Testis (tissue), 3 donors: ENCODE data around the gene ZMYM5. TPM values are rescaled to one million over a fixed set of nuclear protein-coding genes. Genes with fewer than 3 reads are reported as not detected.

Experiments
- DNase-seq: peaks from one replicate; pipeline ENCODE4 v3.0.0-alpha.2; 2019
- H3K27ac ChIP-seq, 2 donors: fragments of 200-600 bp; sonication (generic); one replicate each; pipeline ENCODE4 v1.5.1; 2019
- H3K27me3 ChIP-seq: fragments of 200-600 bp; sonication (generic); one replicate; pipeline ENCODE4 v1.5.1; 2019
- H3K36me3 ChIP-seq: fragments of 200-600 bp; sonication (generic); one replicate; pipeline ENCODE4 v1.5.1; 2017; ENCODE audit warnings: low read depth; ENCODE audit errors: missing control alignments
- H3K4me1 ChIP-seq: fragments of 200-600 bp; sonication (generic); one replicate; pipeline ENCODE4 v1.5.1; 2019
- H3K4me3 ChIP-seq, 2 donors: fragments of 200-600 bp; sonication (generic); one replicate each; pipeline ENCODE4 v1.5.1; 2017 to 2019
- H3K9me3 ChIP-seq: fragments of 200-600 bp; sonication (generic); one replicate; pipeline ENCODE4 v1.5.1; 2017
- POLR2A ChIP-seq: fragments of 450-650 bp; IDR thresholded peaks from one replicate; pipeline ENCODE4 v1.6.1; 2017; ENCODE audit warnings: antibody characterized with exemption, mild to moderate bottlenecking, moderate library complexity
- WGBS, 2 donors: methylation state at CpG; one replicate each; pipeline ENCODE4 v1.1.5; 2018; 5-methylcytosine and 5-hydroxymethylcytosine counted together
- intact Hi-C: fragments of 100-400 bp; cut with DNase I; formaldehyde crosslinking; loops from one replicate; pipeline ENCODE4 v1.15.1; 2023; ENCODE audit warnings: low total_unique reads
- polyA plus RNA-seq: library from polyadenylated mRNA; stranded (reverse); fragments of 350-450 nt; fragmentation: Illumina TruSeq; extraction: RNeasy Lipid Tissue Mini Kit (QIAGEN cat#74804); gene quantifications from one replicate; pipeline ENCODE4 v1.2.3, GENCODE V29; 2014; ENCODE audit warnings: low read depth, low replicate concordance; ENCODE audit not compliant: insufficient read depth
- total RNA-seq, 2 donors: library from RNA; depleted of rRNA; stranded (reverse); fragments of >200 nt; gene quantifications; one replicate each; pipeline ENCODE4 v1.2.3, GENCODE V29; 2016
- TF ChIP-seq, protein P1 (sequence below), 3 experiments: fragments of 450-650 bp in 2 of 3; fragments of 200-600 bp in 1 of 3; sonication (generic) in 1 of 3; IDR thresholded peaks; one replicate each; pipeline ENCODE4 v1.5.1; 2016 to 2019; ENCODE audit warnings: antibody characterized with exemption in 3 of 3, mild to moderate bottlenecking in 2 of 3, moderate library complexity in 1 of 3

The ZMYM5 gene
- total and polyA plus RNA-seq, 3 donors from 2014 or later: 29.4 to 37.1 (median 29.5) TPM

DNA sequence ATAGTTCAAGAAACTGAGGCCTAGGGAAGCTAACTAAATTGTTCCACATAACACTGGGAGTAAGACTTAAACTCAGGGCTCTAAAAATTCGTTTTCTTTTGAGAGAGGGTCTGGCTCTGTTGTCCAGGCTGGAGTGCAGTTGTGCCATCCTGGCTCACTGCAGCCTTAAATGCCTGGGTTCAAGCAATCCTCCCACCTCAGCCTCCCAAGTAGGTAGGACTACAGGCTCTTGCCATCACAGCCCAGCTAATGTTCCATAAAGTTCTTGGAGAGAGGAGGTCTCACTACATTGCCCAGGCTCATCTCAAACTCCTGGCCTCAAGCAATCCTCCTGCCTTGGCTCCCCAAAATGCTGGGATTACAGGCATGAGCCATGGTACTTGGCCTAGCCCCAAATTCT is 10.7 kb downstream of the ZMYM5 start:
- DNase-seq: no peak
- no peak overlapping the region for H3K27ac ChIP-seq
- H3K27me3 ChIP-seq: no peaks in the 10 kb centered on the region
- H3K4me3 ChIP-seq: no peak overlapping the region
- 86 to 96% methylated on average over 1 of the region's 1 CpG for WGBS, 2 donors
- H3K9me3 ChIP-seq: no peaks in the 10 kb centered on the region
- intact Hi-C loops: no loop called here
- no peaks in the 10 kb centered on the region for H3K36me3 ChIP-seq
- TF ChIP-seq, protein P1, sequence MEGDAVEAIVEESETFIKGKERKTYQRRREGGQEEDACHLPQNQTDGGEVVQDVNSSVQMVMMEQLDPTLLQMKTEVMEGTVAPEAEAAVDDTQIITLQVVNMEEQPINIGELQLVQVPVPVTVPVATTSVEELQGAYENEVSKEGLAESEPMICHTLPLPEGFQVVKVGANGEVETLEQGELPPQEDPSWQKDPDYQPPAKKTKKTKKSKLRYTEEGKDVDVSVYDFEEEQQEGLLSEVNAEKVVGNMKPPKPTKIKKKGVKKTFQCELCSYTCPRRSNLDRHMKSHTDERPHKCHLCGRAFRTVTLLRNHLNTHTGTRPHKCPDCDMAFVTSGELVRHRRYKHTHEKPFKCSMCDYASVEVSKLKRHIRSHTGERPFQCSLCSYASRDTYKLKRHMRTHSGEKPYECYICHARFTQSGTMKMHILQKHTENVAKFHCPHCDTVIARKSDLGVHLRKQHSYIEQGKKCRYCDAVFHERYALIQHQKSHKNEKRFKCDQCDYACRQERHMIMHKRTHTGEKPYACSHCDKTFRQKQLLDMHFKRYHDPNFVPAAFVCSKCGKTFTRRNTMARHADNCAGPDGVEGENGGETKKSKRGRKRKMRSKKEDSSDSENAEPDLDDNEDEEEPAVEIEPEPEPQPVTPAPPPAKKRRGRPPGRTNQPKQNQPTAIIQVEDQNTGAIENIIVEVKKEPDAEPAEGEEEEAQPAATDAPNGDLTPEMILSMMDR (IDR thresholded peaks at IDR 0.05): no peak
- no peaks in the 10 kb centered on the region for H3K4me1 ChIP-seq

DNA sequence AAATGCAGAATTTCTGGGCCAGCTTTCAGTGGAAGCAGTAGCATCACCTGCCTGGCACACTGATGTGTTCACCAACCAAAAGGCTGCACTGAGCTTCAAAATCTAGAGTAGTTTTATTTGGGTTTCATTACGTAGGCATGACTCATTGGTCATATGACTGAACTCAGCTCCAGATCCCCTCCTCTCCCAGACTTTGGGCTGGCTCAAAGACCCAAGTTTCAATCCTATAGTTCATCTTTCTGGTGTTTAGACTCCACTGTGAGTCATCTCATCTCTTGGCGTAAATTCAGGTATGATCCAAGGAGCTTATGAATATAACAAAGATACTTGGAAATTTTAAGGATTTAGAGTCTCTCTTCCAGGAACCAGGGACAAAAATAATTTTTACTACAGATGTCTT is 17.7 kb downstream of the ZMYM5 start:
- Histone ChIP-seq H3K4me3 (no peak overlapping the region), H3K9me3 (no peaks in the 10 kb centered on the region), H3K27ac (no peak overlapping the region), H3K36me3 (no peaks in the 10 kb centered on the region), H3K4me1 (no peaks in the 10 kb centered on the region), H3K27me3 (no peaks in the 10 kb centered on the region)
- TF ChIP-seq, protein P1 (IDR thresholded peaks at IDR 0.05): no peak
- no peak for TF ChIP-seq POLR2A
- WGBS, 2 donors: 59 to 84% methylated on average over 2 of the region's 2 CpGs
- intact Hi-C loops: no loop called here
- DNase-seq: no peak

DNA sequence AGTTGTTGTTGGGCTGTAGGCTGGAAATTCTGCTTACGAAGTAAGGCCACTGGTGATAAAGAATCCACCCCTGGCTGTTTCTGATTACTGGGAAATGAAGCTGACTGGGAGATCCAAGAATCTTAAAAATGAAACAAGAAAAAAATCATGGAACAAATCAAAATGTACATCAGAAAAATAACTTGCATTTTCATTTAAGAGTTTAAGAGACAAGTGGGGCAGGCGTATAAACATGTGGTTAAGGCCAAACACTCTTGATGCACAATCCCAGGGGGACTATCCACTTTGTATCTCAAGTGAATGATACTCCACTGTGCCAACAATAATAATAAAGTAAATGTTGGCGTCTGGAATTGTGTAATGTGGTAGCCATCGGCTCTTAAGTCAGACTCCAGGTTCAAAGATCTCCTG is 24.6 kb downstream of the ZMYM5 start:
- H3K4me3 ChIP-seq: no peak overlapping the region
- no peaks in the 10 kb centered on the region for H3K9me3 ChIP-seq
- peaks cover 7% of the 10 kb centered on the region for H3K4me1 ChIP-seq
- TF ChIP-seq, protein P1 (IDR thresholded peaks at IDR 0.05): no peak
- TF ChIP-seq POLR2A: no peak
- peak overlapping the region in 1 of 2 donors; percentile 17 for H3K27ac ChIP-seq
- WGBS, 2 donors: 47 to 58% methylated on average over 4 of the region's 4 CpGs
- H3K36me3 ChIP-seq: no peaks in the 10 kb centered on the region
- intact Hi-C loops: no loop called here
- no peaks in the 10 kb centered on the region for H3K27me3 ChIP-seq
- DNase-seq: no peak

DNA sequence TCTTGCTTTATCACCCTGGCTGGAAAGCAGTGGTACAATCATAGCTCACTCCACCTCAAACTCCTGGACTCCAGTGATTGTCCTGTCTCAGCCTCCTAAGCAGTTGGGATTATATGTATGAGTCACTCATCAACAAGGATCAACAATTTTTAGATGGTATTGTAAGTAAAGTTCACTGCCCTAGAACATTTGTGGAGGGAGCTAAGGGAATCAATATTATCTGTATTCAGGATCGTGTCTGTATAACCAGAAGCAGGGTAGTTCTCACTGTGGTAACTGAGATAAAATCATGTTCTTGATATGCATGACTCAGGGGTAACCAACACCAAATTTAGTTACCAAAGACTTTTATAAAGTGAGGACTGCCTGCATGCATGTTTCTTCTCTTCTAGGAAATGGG is 27.0 kb downstream of the ZMYM5 start:
- WGBS, 2 donors: 75 to 92% methylated on average over 1 of the region's 1 CpG
- DNase-seq: no peak
- Histone ChIP-seq H3K27ac (no peak overlapping the region), H3K36me3 (no peaks in the 10 kb centered on the region), H3K4me1 (peaks cover 7% of the 10 kb centered on the region), H3K9me3 (no peaks in the 10 kb centered on the region), H3K4me3 (no peak overlapping the region), H3K27me3 (no peaks in the 10 kb centered on the region)
- TF ChIP-seq, protein P1 (IDR thresholded peaks at IDR 0.05): no peak
- TF ChIP-seq POLR2A: no peak
- intact Hi-C loops: no loop called here

DNA sequence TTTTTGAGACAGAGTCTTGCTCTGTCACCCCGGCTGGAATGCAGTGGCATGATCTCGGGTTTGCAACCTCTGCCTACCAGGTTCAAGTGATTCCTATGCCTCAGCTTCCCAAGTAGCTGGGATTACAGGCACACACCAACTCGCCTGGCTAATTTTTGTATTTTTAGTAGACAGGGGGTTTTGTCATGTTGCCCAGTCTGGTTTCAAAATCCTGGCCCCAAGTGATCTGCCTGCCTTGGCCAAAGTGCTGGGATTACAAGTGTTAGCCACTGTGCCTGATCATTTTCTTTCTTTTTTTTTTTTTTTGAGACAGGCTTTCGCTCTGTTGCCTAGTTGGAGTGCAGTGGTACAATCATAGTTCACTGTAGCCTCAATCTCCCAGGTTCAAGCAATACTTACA is 28.7 kb downstream of the ZMYM5 start:
- Histone ChIP-seq H3K27ac (no peak overlapping the region), H3K36me3 (no peaks in the 10 kb centered on the region), H3K4me1 (peaks cover 7% of the 10 kb centered on the region), H3K9me3 (no peaks in the 10 kb centered on the region), H3K27me3 (no peaks in the 10 kb centered on the region), H3K4me3 (no peak overlapping the region)
- DNase-seq: no peak
- no peak for TF ChIP-seq POLR2A
- TF ChIP-seq, protein P1 (IDR thresholded peaks at IDR 0.05): no peak
- WGBS, 2 donors: 88 to 96% methylated on average over 4 of the region's 4 CpGs
- intact Hi-C loops: no loop called here
